A673 (cell line): ENCODE measurements around the gene CTNNA3. TPM values are rescaled to one million over a fixed set of nuclear protein-coding genes. Genes with fewer than 3 reads are reported as not detected.

Experiments used
- BruUV-seq: library from RNA; stranded (reverse); fragments of 400-500 nt; replicated peaks from 2 replicates; lab custom pipeline; 2021; lab: Mats Ljungman, UMichigan
- CTCF ChIA-PET: fragments of 300-600 bp; sonication (Branson Sonifier 250); formaldehyde crosslinking; loops from one replicate; lab custom pipeline; 2022; ENCODE audit warnings: antibody characterized with exemption; lab: Charles Lee
- POLR2A ChIA-PET: fragments of 300-600 bp; sonication (Branson Sonifier 250); formaldehyde crosslinking; loops from one replicate; lab custom pipeline; 2022; ENCODE audit warnings: antibody characterized with exemption; ENCODE audit not compliant: low non-redundant PET; lab: Charles Lee
- DNase-seq: peaks from one replicate; pipeline ENCODE4 v3.0.0-alpha.2; 2015; ENCODE audit warnings: low spot score
- H3K27ac ChIP-seq: fragments of 200-600 bp; sonication (generic); 2 replicates; pipeline ENCODE4 v1.5.1; 2016; ENCODE audit warnings: mixed run types, low read depth, mild to moderate bottlenecking, mixed read lengths, antibody characterized with exemption, low read length; ENCODE audit not compliant: poor library complexity, severe bottlenecking
- H3K27me3 ChIP-seq: fragments of 200-600 bp; sonication (generic); replicated peaks from 2 replicates; pipeline ENCODE4 v1.6.1; 2017; ENCODE audit warnings: mixed run types, low read depth, mild to moderate bottlenecking, mixed read lengths, antibody characterized with exemption, low read length; ENCODE audit not compliant: insufficient read depth, poor library complexity
- H3K36me3 ChIP-seq: fragments of 200-600 bp; sonication (generic); 2 replicates; pipeline ENCODE4 v1.6.1; 2016; ENCODE audit warnings: mixed run types, mild to moderate bottlenecking, mixed read lengths, antibody characterized with exemption, low read length; ENCODE audit not compliant: insufficient read depth, poor library complexity, severe bottlenecking
- H3K4me1 ChIP-seq: fragments of 200-600 bp; sonication (generic); 2 replicates; pipeline ENCODE4 v1.6.1; 2017; ENCODE audit warnings: mixed run types, mild to moderate bottlenecking, mixed read lengths, antibody characterized with exemption, low read length; ENCODE audit not compliant: insufficient read depth, poor library complexity, severe bottlenecking
- H3K4me3 ChIP-seq: fragments of 200-600 bp; sonication (generic); 2 replicates; pipeline ENCODE4 v1.5.1; 2016; ENCODE audit warnings: low read depth, mixed run types, mild to moderate bottlenecking, mixed read lengths, low read length; ENCODE audit not compliant: poor library complexity, severe bottlenecking
- H3K9me3 ChIP-seq: fragments of 200-600 bp; sonication (generic); 2 replicates; pipeline ENCODE4 v1.6.1; 2016; ENCODE audit warnings: mixed run types, low read depth, mild to moderate bottlenecking, mixed read lengths, antibody characterized with exemption, low read length; ENCODE audit not compliant: poor library complexity, severe bottlenecking
- EZH2 ChIP-seq: fragments of 200-600 bp; sonication (generic); IDR thresholded peaks from 2 replicates; pipeline ENCODE4 v1.6.1; 2017; ENCODE audit warnings: borderline replicate concordance, low read depth, mild to moderate bottlenecking, mixed read lengths, antibody characterized with exemption, low read length; ENCODE audit not compliant: poor library complexity, severe bottlenecking
- intact Hi-C: fragments of 100-400 bp; cut with micrococcal nuclease; formaldehyde crosslinking; loops from one replicate; pipeline ENCODE4 v1.10.0; 2022; ENCODE audit not compliant: unreplicated experiment
- total RNA-seq: library from RNA; stranded (reverse); gene quantifications from 2 replicates; pipeline ENCODE4 v1.2.3, GENCODE V29; 2021
- TF ChIP-seq, protein P1 (sequence below): fragments of 300-800, 200-600 bp; sonication (generic); conservative IDR thresholded peaks from 2 replicates; pipeline ENCODE4 v1.5.1; 2017; ENCODE audit warnings: low read depth, mild to moderate bottlenecking, antibody characterized with exemption, low read length, moderate library complexity, mixed read lengths

Gene CTNNA3
- total RNA-seq, 1 experiment from 2014 or later, result not detected

DNA sequence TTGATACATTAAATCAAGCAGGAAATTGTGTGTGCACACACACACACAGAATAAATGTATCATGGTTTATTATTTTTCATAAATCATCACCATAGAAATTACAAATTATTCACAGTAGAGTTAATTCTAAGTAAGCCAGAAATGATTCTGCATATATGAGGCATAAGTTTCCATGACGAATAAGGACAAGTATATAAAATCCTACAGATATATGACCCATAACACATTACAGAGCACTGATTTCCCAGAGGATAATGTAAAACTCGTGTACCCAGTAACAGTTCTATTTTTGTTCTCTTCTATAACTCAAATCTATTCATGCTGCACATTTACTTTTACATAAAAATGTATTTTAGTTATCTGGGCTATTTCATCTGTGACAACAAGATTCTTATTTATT is 600.5 kb downstream of the CTNNA3 start:
- no peaks in the 10 kb centered on the region for H3K36me3 ChIP-seq
- DNase-seq, result no peak
- no peaks in the 10 kb centered on the region for H3K4me1 ChIP-seq
- intact Hi-C loops, result no loop called here
- H3K4me3 ChIP-seq, result no peak overlapping the region
- POLR2A ChIA-PET, result no interaction called here
- H3K27ac ChIP-seq, result no peak overlapping the region
- H3K9me3 ChIP-seq, result no peaks in the 10 kb centered on the region
- CTCF ChIA-PET, result no interaction called here
- no peak for TF ChIP-seq EZH2
- TF ChIP-seq, protein P1, sequence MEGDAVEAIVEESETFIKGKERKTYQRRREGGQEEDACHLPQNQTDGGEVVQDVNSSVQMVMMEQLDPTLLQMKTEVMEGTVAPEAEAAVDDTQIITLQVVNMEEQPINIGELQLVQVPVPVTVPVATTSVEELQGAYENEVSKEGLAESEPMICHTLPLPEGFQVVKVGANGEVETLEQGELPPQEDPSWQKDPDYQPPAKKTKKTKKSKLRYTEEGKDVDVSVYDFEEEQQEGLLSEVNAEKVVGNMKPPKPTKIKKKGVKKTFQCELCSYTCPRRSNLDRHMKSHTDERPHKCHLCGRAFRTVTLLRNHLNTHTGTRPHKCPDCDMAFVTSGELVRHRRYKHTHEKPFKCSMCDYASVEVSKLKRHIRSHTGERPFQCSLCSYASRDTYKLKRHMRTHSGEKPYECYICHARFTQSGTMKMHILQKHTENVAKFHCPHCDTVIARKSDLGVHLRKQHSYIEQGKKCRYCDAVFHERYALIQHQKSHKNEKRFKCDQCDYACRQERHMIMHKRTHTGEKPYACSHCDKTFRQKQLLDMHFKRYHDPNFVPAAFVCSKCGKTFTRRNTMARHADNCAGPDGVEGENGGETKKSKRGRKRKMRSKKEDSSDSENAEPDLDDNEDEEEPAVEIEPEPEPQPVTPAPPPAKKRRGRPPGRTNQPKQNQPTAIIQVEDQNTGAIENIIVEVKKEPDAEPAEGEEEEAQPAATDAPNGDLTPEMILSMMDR, result no peak
- no peaks in the 10 kb centered on the region for H3K27me3 ChIP-seq
- BruUV-seq, result no TSS peak

GRCh38 chr10:67088036-67088435 is 608.0 kb downstream of the CTNNA3 start:
- intact Hi-C loops, result no loop called here

GRCh38 chr10:67087135-67087425 is 608.9 kb downstream of the CTNNA3 start:
- intact Hi-C loops, result no loop called here
- DNase-seq, result no peak
- CTCF ChIA-PET, result no interaction called here
- Histone ChIP-seq H3K4me3 (no peak overlapping the region), H3K27ac (no peak overlapping the region), H3K27me3 (no peaks in the 10 kb centered on the region), H3K9me3 (no peaks in the 10 kb centered on the region), H3K36me3 (no peaks in the 10 kb centered on the region), H3K4me1 (no peaks in the 10 kb centered on the region)
- POLR2A ChIA-PET, result no interaction called here
- no peak for TF ChIP-seq EZH2
- TF ChIP-seq, protein P1, result no peak
- BruUV-seq, result no TSS peak

More at GRCh38 chr10:67088036-67088435, 608.0 kb downstream of the CTNNA3 start:
- ChIA-PET POLR2A (no interaction called here), CTCF (no interaction called here)
- no peak for DNase-seq
- no peaks in the 10 kb centered on the region for H3K4me1 ChIP-seq
- no peaks in the 10 kb centered on the region for H3K36me3 ChIP-seq
- H3K27me3 ChIP-seq, result no peaks in the 10 kb centered on the region
- H3K9me3 ChIP-seq, result no peaks in the 10 kb centered on the region
- no peak overlapping the region for H3K27ac ChIP-seq
- TF ChIP-seq, protein P1, result no peak
- TF ChIP-seq EZH2, result no peak
- H3K4me3 ChIP-seq, result no peak overlapping the region
- BruUV-seq, result no TSS peak
